OCI-LY1 (cell line): ENCODE data around the gene EIF6.

Experiments
- H2AFZ ChIP-seq: fragments of 200-600 bp; sonication (generic), shearing (Covaris generic); 2 replicates; pipeline ENCODE4 v1.6.0; 2014; ENCODE audit warnings: antibody characterized with exemption, mild to moderate bottlenecking, low read length
- H3F3A ChIP-seq: fragments of 200-600 bp; sonication (generic), shearing (Covaris generic); 2 replicates; pipeline ENCODE4 v1.6.0; 2014; ENCODE audit warnings: mild to moderate bottlenecking, antibody characterized with exemption, low read length, moderate library complexity; ENCODE audit not compliant: insufficient read depth
- H3K27ac ChIP-seq: fragments of 200-600 bp; sonication (generic); 2 replicates; pipeline ENCODE4 v1.5.1; 2014; ENCODE audit warnings: low read length, mixed run types, mild to moderate bottlenecking, low read depth; ENCODE audit not compliant: poor library complexity, severe bottlenecking
- H3K27me3 ChIP-seq: fragments of 200-600 bp; sonication (generic); 2 replicates; pipeline ENCODE4 v1.6.0; 2014; ENCODE audit warnings: antibody characterized with exemption, mild to moderate bottlenecking, low read length, moderate library complexity; ENCODE audit not compliant: insufficient read depth
- H3K36me3 ChIP-seq: fragments of 200-600 bp; sonication (generic); 2 replicates; pipeline ENCODE4 v1.6.1; 2014; ENCODE audit warnings: mild to moderate bottlenecking, antibody characterized with exemption, low read length, moderate library complexity, mixed read lengths; ENCODE audit not compliant: insufficient read depth
- H3K4me1 ChIP-seq: fragments of 200-600 bp; sonication (generic); 2 replicates; pipeline ENCODE4 v1.5.1; 2014; ENCODE audit warnings: mild to moderate bottlenecking, low read length, moderate library complexity; ENCODE audit not compliant: insufficient read depth, severe bottlenecking
- H3K4me2 ChIP-seq: fragments of 200-600 bp; sonication (generic), shearing (Covaris generic); 2 replicates; pipeline ENCODE4 v1.6.1; 2014; ENCODE audit warnings: low read length
- H3K4me3 ChIP-seq: fragments of 200-600 bp; sonication (generic); 2 replicates; pipeline ENCODE4 v1.5.1; 2014; ENCODE audit warnings: low read length, low read depth, mild to moderate bottlenecking, mixed read lengths; ENCODE audit not compliant: poor library complexity, severe bottlenecking
- H3K79me2 ChIP-seq: fragments of 200-600 bp; shearing (Covaris generic); 2 replicates; pipeline ENCODE4 v1.6.1; 2016; ENCODE audit warnings: mixed run types, low read length, mixed read lengths; ENCODE audit not compliant: insufficient read depth
- H3K9ac ChIP-seq: fragments of 200-600 bp; sonication (generic), shearing (Covaris generic); 2 replicates; pipeline ENCODE4 v1.6.1; 2014; ENCODE audit warnings: mild to moderate bottlenecking, low read length, mixed read lengths
- H3K9me2 ChIP-seq: fragments of 200-600 bp; sonication (generic), shearing (Covaris generic); 2 replicates; pipeline ENCODE4 v1.6.1; 2014; ENCODE audit warnings: low read depth, mild to moderate bottlenecking, low read length, mixed read lengths
- H3K9me3 ChIP-seq: fragments of 200-600 bp; shearing (Covaris generic); 2 replicates; pipeline ENCODE4 v1.6.1; 2014; ENCODE audit warnings: low read length, mixed read lengths
- H4K20me1 ChIP-seq: fragments of 200-600 bp; sonication (generic), shearing (Covaris generic); 2 replicates; pipeline ENCODE4 v1.6.0; 2016; ENCODE audit warnings: mild to moderate bottlenecking, low read length; ENCODE audit not compliant: insufficient read depth
- CTCF ChIP-seq: fragments of 200-600 bp; sonication (generic), shearing (Covaris generic); IDR thresholded peaks from 2 replicates; pipeline ENCODE4 v1.5.1; 2017; ENCODE audit warnings: mild to moderate bottlenecking, antibody characterized with exemption, low read length, moderate library complexity, mixed read lengths
- EZH2 ChIP-seq: fragments of 200-600 bp; sonication (generic), shearing (Covaris generic); IDR thresholded peaks from 2 replicates; pipeline ENCODE4 v1.8.0; 2017; ENCODE audit warnings: borderline replicate concordance, mixed run types, mild to moderate bottlenecking, antibody characterized with exemption, low read length, moderate library complexity, mixed read lengths

The EIF6 gene

GRCh38 chr20:35325401-35325800, 40.8 kb upstream of the EIF6 start:
- H3K36me3 ChIP-seq: peaks cover 5% of the 10 kb centered on the region; the same call in 1 of the 2 replicates
- no peaks in the 10 kb centered on the region for H3K9me3 ChIP-seq
- no peaks in the 10 kb centered on the region for H3K27me3 ChIP-seq
- no peaks in the 10 kb centered on the region for H3K79me2 ChIP-seq
- no peak overlapping the region for H3K27ac ChIP-seq
- H3K4me3 ChIP-seq: no peak overlapping the region
- TF ChIP-seq EZH2: no peak
- no peak for TF ChIP-seq CTCF
- no peak overlapping the region for H3K9ac ChIP-seq
- no peak overlapping the region for H2AFZ ChIP-seq
- H3K4me1 ChIP-seq: peaks cover 38% of the 10 kb centered on the region
- H3F3A ChIP-seq: no peaks in the 10 kb centered on the region
- H3K4me2 ChIP-seq: no peak overlapping the region
- H3K9me2 ChIP-seq: no peaks in the 10 kb centered on the region
- no peaks in the 10 kb centered on the region for H4K20me1 ChIP-seq

- H3K4me1 ChIP-seq: no peaks in the 10 kb centered on the region
- no peaks in the 10 kb centered on the region for H3K9me2 ChIP-seq
- H3K4me3 ChIP-seq: no peak overlapping the region
- H3K4me2 ChIP-seq: no peak overlapping the region
- H2AFZ ChIP-seq: no peak overlapping the region
- no peaks in the 10 kb centered on the region for H3F3A ChIP-seq
- no peaks in the 10 kb centered on the region for H3K9me3 ChIP-seq
- no peaks in the 10 kb centered on the region for H4K20me1 ChIP-seq
- H3K9ac ChIP-seq: no peak overlapping the region
- H3K36me3 ChIP-seq: peaks cover 4% of the 10 kb centered on the region; the same call in 1 of the 2 replicates
- H3K27ac ChIP-seq: no peak overlapping the region
- TF ChIP-seq CTCF (no peak), EZH2 (no peak)
- no peaks in the 10 kb centered on the region for H3K79me2 ChIP-seq
- H3K27me3 ChIP-seq: no peaks in the 10 kb centered on the region
Measured at GRCh38 chr20:35320396-35321126, 36.0 kb upstream of the EIF6 start.

- Histone ChIP-seq H3K4me3 (no peak overlapping the region), H3K4me2 (no peak overlapping the region), H3K9me2 (no peaks in the 10 kb centered on the region), H4K20me1 (no peaks in the 10 kb centered on the region), H3K4me1 (no peaks in the 10 kb centered on the region), H3K27me3 (no peaks in the 10 kb centered on the region), H2AFZ (no peak overlapping the region), H3K36me3 (no peaks in the 10 kb centered on the region), H3K79me2 (no peaks in the 10 kb centered on the region), H3F3A (no peaks in the 10 kb centered on the region), H3K27ac (no peak overlapping the region), H3K9me3 (no peaks in the 10 kb centered on the region), H3K9ac (no peak overlapping the region)
- TF ChIP-seq EZH2 (no peak), CTCF (no peak)
Measured at GRCh38 chr20:35319871-35320197, 35.3 kb upstream of the EIF6 start.
